GM18867 (cell line): ENCODE data around the gene KRTAP10-12.

Experiments used
- ATAC-seq: cut with Tn5 transposase; IDR thresholded peaks from one replicate; pipeline ENCODE4 v1.9.1; 2021; ENCODE audit warnings: mild to moderate bottlenecking, moderate library complexity; ENCODE audit not compliant: unreplicated experiment

The KRTAP10-12 gene

DNA sequence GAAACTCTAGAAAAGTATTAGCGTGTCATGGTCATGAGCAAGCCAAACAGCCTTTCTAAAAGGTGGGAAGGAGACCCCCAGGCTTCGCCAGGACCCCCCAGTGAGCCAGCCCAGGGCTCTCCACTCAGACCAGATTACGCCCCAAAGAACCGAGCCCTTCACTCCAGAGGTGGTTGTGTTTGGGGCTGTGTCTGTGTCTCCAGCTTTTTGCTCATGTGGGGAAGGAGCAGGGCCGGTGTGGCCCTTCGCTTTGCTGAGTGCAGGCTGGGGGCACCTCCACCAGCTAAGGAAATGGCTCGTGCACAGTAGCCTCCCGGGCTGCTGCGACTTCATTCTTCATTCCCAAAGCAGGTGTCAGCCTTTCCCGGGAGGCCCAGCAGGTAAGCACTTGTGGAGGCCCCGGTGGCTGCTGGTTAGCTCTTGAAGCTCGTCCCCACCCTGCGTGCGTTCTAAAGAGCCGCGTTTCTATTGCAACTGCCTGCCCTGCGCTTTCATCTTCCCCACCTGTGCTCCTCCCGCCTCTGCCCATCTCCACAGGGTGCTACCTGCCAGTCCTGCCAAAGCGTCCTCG lies 13.9 kb downstream of the KRTAP10-12 start:
- no peak for ATAC-seq

DNA sequence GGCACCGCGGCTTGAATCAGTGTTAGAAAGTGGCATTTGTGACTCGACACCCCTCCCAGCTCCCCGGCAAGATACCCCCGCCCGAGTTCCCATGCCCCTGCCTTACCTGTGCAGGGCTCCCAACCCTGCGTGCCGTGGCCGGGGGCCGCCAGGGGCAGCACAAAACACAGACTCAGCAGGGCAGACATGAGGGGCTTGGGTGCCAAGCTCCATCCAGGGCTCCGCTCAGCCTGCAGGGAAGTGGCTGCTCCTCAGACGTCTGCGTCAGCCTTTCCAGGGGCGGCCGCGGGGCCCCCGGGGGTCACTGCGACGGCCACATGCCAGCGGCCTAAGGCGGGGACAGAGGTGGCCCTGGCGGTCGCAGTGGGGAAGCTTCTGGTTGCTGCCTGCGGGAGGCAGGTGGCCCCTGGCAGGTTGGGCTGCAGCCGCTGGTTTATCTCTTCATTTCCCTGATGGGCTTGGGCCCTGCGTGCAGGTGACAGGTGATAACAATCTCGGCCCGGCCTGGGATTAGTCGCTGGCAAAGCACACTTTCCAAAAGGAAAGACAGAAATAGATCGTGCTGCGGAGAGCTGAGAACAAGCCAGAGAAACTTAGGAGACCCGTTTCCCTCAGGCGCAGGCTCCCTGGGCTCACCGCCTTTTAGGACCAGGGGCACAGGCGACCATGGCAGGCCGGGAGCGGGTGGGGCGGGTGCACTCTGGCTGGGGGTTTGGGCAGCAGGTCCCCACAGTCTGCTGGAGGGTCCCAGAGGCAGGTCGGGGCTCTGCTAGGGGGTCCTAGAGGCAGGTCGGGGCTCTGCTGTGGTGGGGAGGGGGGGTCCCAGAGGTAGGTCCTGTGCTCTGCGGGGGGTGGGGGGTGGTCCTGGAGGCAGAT lies 14.6 kb downstream of the KRTAP10-12 start, which contains the start of gene TSPEAR:
TSS of gene TSPEAR (minus strand) at position 246 of the 876 bp plus-strand sequence. CDS start at position 188, 58 bp downstream.
- ATAC-seq, result no peak

DNA sequence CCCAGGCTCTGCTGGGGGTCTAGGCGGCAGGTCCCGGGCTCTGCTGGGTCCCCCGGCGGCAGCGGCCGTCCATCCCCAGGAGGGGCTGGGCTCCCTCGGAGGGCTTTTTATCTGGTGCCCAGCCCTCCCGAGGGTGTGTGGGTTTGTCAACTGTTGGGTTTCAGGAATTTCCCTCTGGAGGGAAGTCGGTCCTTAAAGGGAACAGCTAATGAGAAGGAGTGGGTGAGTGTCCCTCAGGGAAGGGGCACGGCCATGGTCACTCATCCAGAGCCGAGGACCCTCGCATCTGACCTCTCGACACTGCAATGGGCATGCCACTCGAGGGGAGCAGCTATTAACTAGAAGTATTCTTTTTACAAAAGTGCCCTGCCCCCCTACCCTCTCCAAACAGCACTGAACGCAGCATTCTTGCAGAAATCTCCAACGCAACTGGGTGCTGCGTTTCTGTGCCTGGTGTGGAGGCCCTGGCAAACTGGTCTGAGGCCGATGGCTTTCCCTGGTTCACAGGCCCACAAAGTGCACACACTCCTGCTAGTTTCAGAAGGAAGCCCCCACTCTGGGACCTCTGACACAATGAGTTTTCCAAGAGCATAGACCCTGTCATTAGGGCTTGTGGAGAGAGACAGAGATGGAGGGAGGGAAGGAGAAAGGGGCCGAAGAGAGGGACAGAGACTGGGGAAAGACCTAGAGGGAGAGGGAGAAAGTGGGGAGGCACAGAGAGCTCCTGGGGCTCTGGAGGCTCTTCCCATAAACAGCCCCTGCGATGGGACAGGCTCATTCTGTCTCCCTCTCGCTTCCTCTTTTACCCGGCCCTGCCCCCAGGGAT lies 15.4 kb downstream of the KRTAP10-12 start:
- ATAC-seq, result no peak

DNA sequence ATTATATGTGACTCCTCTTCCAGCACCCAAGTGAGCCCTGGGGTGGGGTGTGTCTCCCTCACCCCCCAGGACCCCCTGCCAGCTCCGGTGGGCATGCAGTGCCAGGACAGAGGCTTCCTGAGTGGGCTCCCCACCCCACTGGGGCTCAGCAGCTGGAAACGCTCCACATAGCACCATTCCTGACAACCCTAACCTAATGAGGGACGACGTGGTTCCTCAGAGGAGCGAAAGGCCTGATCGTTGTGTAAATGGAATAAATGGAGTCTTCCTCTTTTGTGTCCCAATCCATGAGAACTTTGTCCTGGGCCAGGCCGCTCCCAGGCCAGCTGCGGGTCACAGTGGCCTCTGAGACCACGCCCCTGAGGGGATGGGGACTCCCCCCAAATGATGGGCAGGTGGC lies 16.2 kb downstream of the KRTAP10-12 start:
- ATAC-seq, result no peak

DNA sequence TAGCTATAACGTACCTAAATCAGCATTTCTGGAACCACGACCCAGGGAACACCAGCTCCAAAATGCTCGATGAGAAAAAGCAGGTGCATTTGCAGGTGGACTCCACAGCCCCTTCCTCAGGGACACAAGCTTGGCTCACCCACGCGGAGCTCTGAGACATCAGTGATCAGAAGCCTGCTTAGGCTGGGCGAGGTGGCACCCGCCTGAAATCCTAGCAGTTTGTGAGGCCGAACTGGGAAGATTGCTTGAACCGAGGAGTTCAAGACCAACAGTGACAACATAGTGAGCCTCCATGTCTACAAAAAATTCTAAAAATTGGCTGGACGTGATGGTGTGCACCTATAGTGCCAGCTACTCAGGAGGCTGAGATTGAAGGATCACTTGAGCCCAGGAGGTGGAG lies 16.9 kb downstream of the KRTAP10-12 start:
- ATAC-seq, result no peak

DNA sequence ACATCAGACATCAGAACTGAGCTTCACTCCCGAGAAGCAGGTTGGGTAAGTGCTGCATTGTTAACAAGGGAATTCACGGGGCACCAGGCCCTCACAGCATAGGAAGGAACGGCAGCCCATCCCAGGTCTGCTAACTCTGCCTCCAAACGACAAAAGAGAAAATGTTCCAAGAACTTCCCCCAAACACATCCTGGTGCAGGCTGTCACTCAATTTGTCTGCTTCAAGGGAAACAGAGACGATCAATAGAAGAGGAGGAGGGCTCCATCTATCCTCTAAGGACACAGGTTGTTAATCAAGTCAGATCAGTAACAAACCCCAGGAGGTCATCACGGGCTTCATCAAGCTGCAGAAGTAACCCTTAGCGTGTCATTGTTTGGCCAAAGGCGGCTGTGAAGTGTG lies 17.9 kb downstream of the KRTAP10-12 start:
- ATAC-seq, result no peak

DNA sequence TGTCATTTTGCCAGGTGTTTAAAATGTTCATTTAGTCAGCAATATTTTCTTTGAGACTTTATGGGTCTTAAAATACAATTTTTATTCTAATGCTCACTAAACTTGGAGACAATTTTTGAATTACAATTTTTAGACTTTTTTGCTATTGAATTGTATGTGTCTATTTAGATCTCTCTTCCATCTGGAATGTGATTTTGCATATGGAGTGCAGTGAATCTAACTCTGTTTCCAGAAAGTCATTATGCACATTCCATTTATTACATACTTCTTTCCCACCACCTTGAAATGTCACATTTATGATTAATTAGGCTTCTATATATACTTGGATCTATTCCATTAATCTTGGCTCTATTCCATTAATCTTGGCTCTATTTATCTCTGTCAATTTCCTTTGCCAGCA lies 20.0 kb downstream of the KRTAP10-12 start:
- ATAC-seq, result no peak

DNA sequence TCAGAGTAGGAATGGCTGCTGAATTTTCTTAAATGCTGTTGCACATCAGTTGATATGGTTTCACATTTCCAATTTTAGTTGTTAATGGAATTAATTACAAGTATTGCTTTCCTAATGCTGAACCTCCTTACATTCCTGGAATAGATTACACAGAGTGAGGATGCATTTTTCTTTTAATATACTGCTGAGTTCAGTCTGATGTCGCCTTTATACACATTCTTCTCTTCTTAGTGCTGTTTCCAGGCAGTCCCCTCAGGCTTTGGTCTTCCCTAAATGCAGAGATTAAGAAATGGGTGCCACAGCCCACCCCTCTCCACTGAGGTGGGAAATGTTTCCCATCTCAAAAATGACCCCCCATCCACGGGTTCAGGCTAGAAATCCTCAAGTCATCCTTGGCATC lies 21.1 kb downstream of the KRTAP10-12 start:
- no peak for ATAC-seq

DNA sequence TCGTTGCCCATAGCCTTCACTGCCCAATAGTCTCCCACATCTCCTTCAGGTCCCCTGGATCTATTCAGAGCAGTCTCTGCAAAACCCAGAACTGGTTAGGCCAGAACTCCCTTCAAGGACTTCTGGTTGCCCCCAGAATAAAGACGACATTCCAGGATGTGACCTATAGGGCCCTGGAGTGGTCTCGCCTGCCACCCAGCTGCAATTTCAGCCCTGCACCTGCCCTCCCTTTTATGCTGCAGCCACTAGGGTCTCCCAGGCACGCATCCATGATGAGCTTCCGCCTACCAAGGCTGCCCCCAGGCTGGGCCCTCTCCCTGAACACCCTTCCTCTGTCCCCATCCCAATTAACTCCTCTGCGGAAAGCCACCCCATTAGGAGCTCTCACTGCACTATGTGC lies 21.6 kb downstream of the KRTAP10-12 start:
- ATAC-seq, result no peak

DNA sequence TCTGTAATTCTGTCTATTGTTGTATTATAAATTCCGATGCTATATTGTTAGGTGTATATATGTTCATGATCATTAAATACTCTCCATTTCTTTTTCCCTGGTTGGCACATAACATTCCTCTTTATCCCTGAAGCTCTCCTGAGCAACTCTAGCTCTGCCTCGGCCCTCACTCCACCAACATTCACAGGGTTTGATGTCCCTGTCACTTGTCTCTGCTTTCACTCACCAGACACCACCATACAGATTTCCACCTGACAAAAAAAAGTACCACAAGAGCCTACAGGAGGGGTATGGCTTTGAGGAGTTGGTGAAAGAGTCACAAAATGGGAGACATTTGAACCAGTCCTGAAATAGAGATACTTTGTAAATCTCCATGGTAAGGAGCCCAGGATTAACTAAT lies 23.2 kb downstream of the KRTAP10-12 start:
- ATAC-seq, result no peak

DNA sequence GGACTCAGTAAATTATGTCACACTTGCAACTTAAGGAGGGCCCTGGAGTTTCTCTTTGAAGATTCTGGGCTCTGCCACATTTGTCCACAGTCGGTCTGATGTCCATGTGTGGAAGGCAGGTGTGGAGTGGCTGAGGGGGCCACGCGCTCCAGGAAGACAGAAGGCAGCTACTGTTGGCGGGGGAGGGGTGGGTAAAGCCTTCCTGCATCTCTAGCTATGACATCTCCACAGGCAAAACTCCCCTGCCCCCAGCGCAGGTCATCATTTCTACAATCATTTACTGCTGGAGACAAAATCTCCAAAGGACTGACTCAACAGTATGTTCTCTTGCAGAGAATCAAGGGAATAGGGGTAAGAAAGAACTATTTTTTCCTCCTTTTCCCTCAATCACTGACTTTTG lies 25.8 kb downstream of the KRTAP10-12 start:
- no peak for ATAC-seq

DNA sequence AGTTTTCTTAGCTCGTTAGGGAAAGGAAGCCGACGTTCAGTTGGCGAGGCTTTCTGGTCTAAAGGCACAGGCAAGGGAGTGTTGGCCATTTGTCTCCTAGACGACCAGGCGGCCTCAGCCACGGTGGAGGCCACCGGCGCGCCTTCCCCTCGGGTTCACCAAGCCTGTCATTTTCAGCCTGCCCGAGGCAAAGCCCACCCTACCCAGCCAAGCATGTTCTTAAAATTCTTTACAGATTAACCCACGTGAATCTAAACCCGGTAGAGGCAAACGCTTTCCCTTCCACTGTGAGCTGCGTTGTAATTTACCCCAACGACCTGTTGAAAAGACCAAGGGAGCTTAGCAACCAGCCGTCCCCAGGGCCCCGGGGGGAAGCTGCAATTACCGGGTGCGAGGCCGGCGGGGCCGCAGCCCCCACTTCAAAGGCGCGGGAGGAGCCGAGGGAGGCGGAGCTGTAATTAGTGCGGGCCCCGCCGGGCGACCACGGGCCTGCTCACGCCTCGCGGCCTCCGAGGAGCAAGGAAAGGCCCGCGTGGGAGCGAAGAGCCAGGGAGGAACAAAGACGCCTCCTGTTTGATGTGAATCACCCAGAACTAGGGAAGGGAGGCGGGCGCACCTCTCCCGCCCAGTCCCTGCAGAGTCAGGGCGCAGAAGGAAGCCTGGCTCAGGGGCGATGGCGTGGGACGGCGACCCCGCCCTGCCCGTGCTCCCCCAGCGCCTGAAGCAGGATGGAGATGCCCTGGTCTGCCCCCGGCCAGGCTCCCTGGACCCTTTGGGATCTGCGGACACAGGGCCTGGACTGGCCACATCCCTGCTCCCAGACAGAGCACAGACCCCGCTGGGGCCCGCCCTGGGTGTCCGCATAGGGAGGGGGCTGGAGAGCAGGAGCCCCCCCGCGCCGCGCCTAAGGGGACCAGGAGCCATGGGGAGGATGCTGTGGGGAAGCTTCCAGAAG lies 26.5 kb downstream of the KRTAP10-12 start:
- ATAC-seq, result no peak

DNA sequence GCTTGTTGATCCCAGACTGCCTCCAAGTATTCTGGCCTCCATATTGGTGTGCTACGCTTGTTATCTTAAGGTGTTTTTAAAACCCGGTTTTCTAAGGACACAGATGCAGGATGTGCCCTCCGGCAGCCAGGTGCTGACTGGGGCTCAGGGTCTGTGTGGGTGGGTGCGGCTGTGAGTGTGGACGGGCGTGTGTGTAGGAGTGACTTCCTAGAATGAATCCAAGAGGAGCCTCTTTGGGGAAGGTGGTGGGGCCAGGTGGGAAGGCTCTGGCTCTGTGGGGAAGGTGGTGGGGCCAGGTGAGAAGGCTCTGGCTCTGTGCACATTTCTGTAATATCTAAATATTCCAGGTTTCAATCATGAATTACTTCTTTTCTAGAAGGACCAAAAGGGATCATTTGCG lies 27.2 kb downstream of the KRTAP10-12 start:
- no peak for ATAC-seq

DNA sequence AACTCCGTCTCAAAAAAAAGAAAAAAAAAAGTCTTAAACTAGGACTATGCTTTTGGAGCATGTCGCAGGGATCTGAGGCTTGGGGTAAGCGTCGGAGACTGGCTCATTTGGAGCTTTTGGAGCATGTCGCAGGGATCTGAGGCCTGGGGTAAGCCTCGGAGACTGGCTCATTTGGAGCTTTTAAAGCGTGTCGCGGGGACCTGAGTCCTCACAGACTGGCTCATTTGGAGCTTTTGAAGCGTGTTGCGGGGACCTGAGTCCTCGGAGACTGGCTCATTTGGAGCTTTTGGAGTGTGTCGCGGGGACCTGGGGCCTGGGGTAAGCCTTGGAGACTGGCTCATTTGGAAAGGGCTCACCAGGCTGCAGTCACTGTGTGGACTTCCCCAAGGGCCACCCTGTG lies 28.0 kb downstream of the KRTAP10-12 start:
- no peak for ATAC-seq

DNA sequence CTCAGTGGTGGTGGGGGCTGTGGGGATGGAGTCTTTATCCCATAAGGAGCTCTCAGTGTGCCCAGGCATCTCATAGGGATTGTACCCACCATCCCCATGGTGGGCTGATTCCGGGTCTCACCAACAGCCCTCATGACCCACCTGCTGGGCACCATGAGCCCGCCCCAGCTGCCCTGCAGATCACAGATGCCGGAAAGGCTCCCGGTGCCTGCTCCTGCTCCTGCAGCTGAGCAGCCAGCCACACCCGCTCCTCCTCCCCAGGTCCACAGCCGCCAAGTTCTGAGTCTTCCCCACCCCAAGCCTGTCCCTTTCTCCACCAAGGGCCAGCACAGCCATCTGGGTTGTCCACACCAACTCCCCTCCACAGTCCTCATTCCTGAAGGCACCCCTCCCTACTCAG lies 29.9 kb downstream of the KRTAP10-12 start:
- no peak for ATAC-seq

DNA sequence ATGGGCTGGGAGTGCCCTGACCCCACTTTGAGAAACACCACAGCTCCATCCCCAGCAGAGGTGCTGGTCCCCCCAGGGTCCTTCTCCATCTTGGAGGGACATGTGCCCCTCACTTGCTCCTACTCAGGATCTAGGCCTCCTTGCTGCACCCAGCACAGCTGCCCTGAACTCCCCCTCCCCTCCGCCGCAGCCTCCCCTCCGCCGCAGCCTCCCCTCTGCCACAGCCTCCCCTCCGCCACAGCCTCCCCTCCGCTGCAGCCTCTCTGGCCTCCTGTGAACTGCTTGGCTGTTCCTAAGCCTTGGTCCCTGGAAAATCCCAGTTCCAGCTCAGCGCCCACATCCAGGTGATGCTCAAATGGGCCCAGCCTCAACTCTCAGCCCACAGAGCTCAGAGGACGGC lies 30.3 kb downstream of the KRTAP10-12 start:
- ATAC-seq, result no peak

DNA sequence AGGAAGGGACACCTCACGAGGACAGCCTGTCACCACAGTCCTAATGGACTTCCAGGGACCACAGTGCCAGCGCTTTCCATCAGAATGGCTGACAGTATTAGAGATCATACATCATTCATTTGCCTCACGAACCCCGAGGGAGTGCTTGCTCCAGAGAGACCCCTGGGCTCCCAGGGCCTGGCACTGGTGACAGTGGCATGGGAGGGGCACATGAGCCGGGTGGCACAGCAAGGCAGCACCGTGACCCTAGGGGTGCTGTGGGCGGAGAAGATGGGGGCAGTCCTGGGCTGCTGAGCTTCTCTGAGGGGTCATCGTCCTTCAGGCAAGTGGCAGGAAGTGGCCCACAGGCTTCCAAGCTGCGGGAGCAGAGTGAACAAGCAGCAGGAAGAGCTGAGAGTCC lies 30.8 kb downstream of the KRTAP10-12 start:
- ATAC-seq, result no peak

DNA sequence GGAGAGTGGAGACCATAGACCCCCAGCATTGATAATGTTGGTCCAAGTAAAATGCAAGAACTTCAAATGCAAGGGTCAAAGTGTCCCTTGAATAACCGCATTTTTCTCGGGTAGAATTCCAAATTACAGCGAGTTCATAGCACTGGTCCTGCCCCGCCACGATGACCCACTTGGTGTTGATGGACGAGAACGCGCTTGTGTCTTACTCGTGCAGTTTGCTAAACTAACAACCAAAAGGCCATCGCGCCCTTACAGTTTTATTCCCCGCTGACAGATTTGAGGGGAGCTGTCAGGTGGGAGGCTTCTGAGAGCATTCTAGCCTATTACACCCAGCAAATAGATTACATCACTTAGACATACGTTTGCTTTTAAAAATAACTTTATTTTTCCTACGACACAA lies 31.7 kb downstream of the KRTAP10-12 start:
- no peak for ATAC-seq

DNA sequence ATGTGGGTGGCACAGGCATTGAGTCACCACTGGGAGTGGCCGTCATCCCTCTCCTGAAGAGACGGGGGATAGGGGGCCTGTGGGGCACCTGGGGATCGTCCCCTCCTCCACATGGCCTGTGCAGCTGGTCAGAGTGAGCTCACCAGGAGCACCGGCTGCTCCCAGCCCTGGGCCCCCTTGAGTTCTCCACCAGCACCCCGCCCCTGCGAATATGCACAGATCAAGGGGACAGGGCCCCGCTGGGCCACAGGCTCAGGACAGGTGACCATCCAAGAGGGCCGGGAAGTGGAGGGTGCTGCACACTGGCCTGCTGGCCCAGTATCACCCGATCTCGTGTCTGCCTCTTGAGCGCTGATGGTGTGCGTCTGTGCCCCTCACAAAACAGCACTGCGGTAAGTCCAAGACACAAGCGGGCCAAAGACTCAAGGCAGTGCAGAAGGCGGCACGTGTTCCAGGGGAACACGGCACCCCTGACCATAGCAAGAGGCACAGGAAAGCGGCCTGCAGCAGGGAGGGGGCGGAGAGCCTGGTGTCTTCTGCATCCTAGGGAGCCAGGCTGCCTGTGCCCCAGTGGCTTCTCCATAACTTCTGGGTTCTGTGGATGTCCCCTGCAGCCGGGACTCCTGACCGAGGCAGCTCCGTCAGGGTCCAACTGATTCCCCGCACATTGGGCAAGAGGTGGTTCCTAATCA lies 32.5 kb downstream of the KRTAP10-12 start:
- no peak for ATAC-seq

DNA sequence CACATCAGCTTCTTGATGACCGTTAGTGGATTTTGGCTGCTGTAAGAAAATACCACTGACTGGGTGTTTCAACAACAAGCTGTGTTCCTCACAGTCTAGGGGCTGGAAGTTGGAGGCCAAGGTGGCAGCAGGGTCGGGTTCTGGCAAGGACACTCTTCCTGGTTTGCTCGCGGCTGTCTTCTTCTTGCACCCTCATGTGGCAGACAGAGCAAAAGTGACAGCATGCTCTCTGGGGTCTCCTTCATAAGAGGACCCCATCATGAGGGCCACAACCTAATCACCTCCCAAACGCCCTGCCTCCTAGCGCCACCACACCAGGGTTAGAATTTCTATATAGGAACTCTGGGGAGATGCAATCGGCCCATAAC lies 33.0 kb downstream of the KRTAP10-12 start:
- no peak for ATAC-seq
